Kidney (tissue), 14 donors: Measurements from ENCODE around the gene ARID5B. TPM values are rescaled to one million over a fixed set of nuclear protein-coding genes. Genes with fewer than 3 reads are reported as not detected.

ENCODE experiments used
- DNase-seq, 5 donors: peaks; one replicate each; pipeline ENCODE4 v3.0.0-alpha.2; 2013 to 2020
- FAIRE-seq: peaks from 2 replicates; lab custom pipeline; 2012; peaks lifted over from hg19 to GRCh38; lab: Jason Lieb, UNC
- H3K27ac ChIP-seq, 2 donors: one replicate each; pipeline ENCODE4 v1.7.0; 2013; ENCODE audit warnings: low read depth in 2 of 2, low read length in 2 of 2, inconsistent platforms in 1 of 2
- H3K27me3 ChIP-seq: one replicate; pipeline ENCODE4 v1.7.1; 2013; ENCODE audit warnings: low read length, inconsistent platforms; ENCODE audit not compliant: control insufficient read depth, insufficient read depth
- H3K36me3 ChIP-seq, 3 donors: one replicate each; pipeline versions ENCODE4 v1.7.0 to v1.7.1; 2013; ENCODE audit warnings: low read length in 3 of 3, control low read depth in 1 of 3, inconsistent platforms in 1 of 3; ENCODE audit not compliant: insufficient read depth in 3 of 3, control insufficient read depth in 2 of 3
- H3K4me1 ChIP-seq, 3 donors: one replicate each; pipeline versions ENCODE4 v1.7.0 to v1.7.1; 2013; ENCODE audit warnings: low read length in 3 of 3, inconsistent platforms in 1 of 3, low read depth in 1 of 3; ENCODE audit not compliant: control insufficient read depth in 2 of 3, insufficient read depth in 2 of 3
- H3K4me3 ChIP-seq, 3 donors: one replicate each; pipeline versions ENCODE4 v1.7.0 to v1.8.1; 2013; ENCODE audit warnings: low read length in 3 of 3, control low read depth in 1 of 3, inconsistent platforms in 1 of 3
- H3K9ac ChIP-seq, 3 donors: one replicate each; pipeline versions ENCODE4 v1.7.0 to v1.7.1; 2013; ENCODE audit warnings: low read length in 3 of 3, control low read depth in 1 of 3, inconsistent platforms in 1 of 3
- H3K9me3 ChIP-seq, 3 donors: one replicate each; pipeline versions ENCODE4 v1.7.0 to v1.7.1; 2013; ENCODE audit warnings: low read length in 3 of 3, control low read depth in 1 of 3, inconsistent platforms in 1 of 3; ENCODE audit not compliant: control insufficient read depth in 2 of 3, insufficient read depth in 1 of 3
- CTCF ChIP-seq: IDR thresholded peaks from 3 replicates; pipeline ENCODE4 v1.5.1; 2012; ENCODE audit warnings: mild to moderate bottlenecking, moderate library complexity, borderline replicate concordance; ENCODE audit not compliant: insufficient read depth; ENCODE audit errors: extremely low read depth
- intact Hi-C: fragments of 100-400 bp; cut with DNase I; formaldehyde crosslinking; loops from one replicate; pipeline ENCODE4 v1.11.1; 2022
- polyA plus RNA-seq: library from polyadenylated mRNA; stranded (reverse); fragments of 350-450 nt; fragmentation: Illumina TruSeq; extraction: RNeasy Lipid Tissue Mini Kit (QIAGEN cat#74804); gene quantifications from one replicate; pipeline ENCODE4 v1.2.3, GENCODE V29; 2014; ENCODE audit warnings: low read depth, low replicate concordance; ENCODE audit not compliant: insufficient read depth
- total RNA-seq: library from RNA; stranded (reverse); fragmentation: NEBNext Ultra II Directional; extraction: Animal tissue kit (Norgen Biotek cat#: 25700); gene quantifications from one replicate; pipeline ENCODE4 v1.2.1, GENCODE V29; 2021
- donor health status: control.
- donor health status: control.
- donor health status: control.
- donor health status: control.
- donor health status: control.
- donor health status: DM: yes; HTN: yes; CAD: no.
- donor health status: Normal renal cell carcinoma (clear cell type).

ARID5B gene
- total and polyA plus RNA-seq, 2 donors from 2014 or later: 8.6 to 77.9 TPM

- no peak for DNase-seq
- Histone ChIP-seq H3K27me3 (no peaks in the 10 kb centered on the region), H3K9ac (peak overlapping the region in 1 of 3 donors; percentile 0), H3K27ac (peak overlapping the region; percentile 96 to 98), H3K36me3 (peaks cover 2 to 11% (median 4%) of the 10 kb centered on the region in 3 donors), H3K4me1 (peaks cover 20 to 65% (median 31%) of the 10 kb centered on the region in 3 donors), H3K4me3 (no peak overlapping the region), H3K9me3 (no peaks in the 10 kb centered on the region)
- intact Hi-C loops: no loop called here
- FAIRE-seq: no peak
- no peak for TF ChIP-seq CTCF
Measured at GRCh38 chr10:62047228-62047892, 145.9 kb downstream of the ARID5B start.

DNA sequence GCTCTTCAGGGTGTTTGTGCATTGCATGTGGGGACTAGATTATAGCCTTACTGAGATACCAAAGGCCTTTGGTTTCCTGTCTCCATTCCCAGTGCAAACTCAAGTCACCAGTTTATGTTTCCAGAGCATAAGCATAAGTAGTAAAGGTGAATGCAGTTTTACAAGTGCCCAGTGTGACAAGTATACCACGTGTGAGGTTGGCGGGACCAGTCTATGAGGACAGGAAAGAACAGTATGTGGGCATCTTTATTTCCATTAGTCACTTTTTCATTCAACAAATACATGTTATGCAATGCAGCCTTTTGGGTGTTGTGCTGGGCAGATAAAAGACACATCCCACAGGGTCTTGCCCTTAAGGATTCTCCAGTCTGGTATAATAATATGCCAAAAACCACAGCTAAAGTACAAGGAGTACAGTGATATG, 146.5 kb downstream of the ARID5B start:
- no peaks in the 10 kb centered on the region for H3K9me3 ChIP-seq
- H3K9ac ChIP-seq: peak overlapping the region in 1 of 3 donors; percentile 96
- DNase-seq (no peak), FAIRE-seq (no peak)
- intact Hi-C loops: no loop called here
- H3K4me1 ChIP-seq: peaks cover 20 to 69% (median 33%) of the 10 kb centered on the region in 3 donors
- peak overlapping the region in 1 of 3 donors; percentile 86 for H3K4me3 ChIP-seq
- H3K27me3 ChIP-seq: no peaks in the 10 kb centered on the region
- peak overlapping the region; percentile 96 to 98 for H3K27ac ChIP-seq
- H3K36me3 ChIP-seq: peaks cover 8 to 17% (median 10%) of the 10 kb centered on the region in 3 donors
- no peak for TF ChIP-seq CTCF

- TF ChIP-seq CTCF: no peak
- H3K9ac ChIP-seq: peak overlapping the region in 1 of 3 donors; percentile 96
- DNase-seq (no peak), FAIRE-seq (no peak)
- peak overlapping the region; percentile 96 to 98 for H3K27ac ChIP-seq
- H3K36me3 ChIP-seq: peaks cover 10 to 22% (median 10%) of the 10 kb centered on the region in 3 donors
- no peaks in the 10 kb centered on the region for H3K9me3 ChIP-seq
- intact Hi-C loops: no loop called here
- no peaks in the 10 kb centered on the region for H3K27me3 ChIP-seq
- peaks cover 20 to 69% (median 36%) of the 10 kb centered on the region in 3 donors for H3K4me1 ChIP-seq
- H3K4me3 ChIP-seq: peak overlapping the region in 2 of 3 donors; percentile 86 to 91
Measured at GRCh38 chr10:62048470-62048869, 147.0 kb downstream of the ARID5B start.
